ENCODE measurements around the gene NRCAM.

- TF ChIP-seq, protein P1, sequence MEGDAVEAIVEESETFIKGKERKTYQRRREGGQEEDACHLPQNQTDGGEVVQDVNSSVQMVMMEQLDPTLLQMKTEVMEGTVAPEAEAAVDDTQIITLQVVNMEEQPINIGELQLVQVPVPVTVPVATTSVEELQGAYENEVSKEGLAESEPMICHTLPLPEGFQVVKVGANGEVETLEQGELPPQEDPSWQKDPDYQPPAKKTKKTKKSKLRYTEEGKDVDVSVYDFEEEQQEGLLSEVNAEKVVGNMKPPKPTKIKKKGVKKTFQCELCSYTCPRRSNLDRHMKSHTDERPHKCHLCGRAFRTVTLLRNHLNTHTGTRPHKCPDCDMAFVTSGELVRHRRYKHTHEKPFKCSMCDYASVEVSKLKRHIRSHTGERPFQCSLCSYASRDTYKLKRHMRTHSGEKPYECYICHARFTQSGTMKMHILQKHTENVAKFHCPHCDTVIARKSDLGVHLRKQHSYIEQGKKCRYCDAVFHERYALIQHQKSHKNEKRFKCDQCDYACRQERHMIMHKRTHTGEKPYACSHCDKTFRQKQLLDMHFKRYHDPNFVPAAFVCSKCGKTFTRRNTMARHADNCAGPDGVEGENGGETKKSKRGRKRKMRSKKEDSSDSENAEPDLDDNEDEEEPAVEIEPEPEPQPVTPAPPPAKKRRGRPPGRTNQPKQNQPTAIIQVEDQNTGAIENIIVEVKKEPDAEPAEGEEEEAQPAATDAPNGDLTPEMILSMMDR (IDR thresholded peaks at IDR 0.05) = no peak
- TF ChIP-seq POLR2A (IDR thresholded peaks at IDR 0.05) = no peak
Measured at GRCh38 chr7:108239501-108240225, 216.6 kb downstream of the NRCAM start.
